ENCODE measurements around the gene MTRR.

MTRR gene

GRCh38 chr5:7868773-7869473 lies at the start of gene MTRR, which contains the start of gene FASTKD3:
Gene MTRR, plus strand, starts transcription at chr5:7869148. Its CDS starts 1,647 bp downstream, at chr5:7870795.
Gene FASTKD3, minus strand, starts transcription at chr5:7869031. Its CDS starts 948 bp downstream, at chr5:7868083.
- DNase-seq: peak; percentile 90

- no peak for DNase-seq
Observed at GRCh38 chr5:7822449-7822848, 46.5 kb upstream of the MTRR start.

- DNase-seq: no peak
Observed at GRCh38 chr5:7823594-7823993, 45.4 kb upstream of the MTRR start.

- DNase-seq: no peak
Observed at GRCh38 chr5:7824995-7825394, 44.0 kb upstream of the MTRR start.

- DNase-seq: no peak
Observed at GRCh38 chr5:7825630-7826029, 43.3 kb upstream of the MTRR start.

GRCh38 chr5:7827610-7828009 lies 41.3 kb upstream of the MTRR start:
- DNase-seq: no peak

GRCh38 chr5:7828269-7828668 lies 40.7 kb upstream of the MTRR start:
- no peak for DNase-seq

- no peak for DNase-seq
Observed at GRCh38 chr5:7834982-7835381, 34.0 kb upstream of the MTRR start.

GRCh38 chr5:7837403-7837802 lies 31.5 kb upstream of the MTRR start:
- no peak for DNase-seq

- DNase-seq: no peak
Observed at GRCh38 chr5:7842531-7842930, 26.4 kb upstream of the MTRR start.

GRCh38 chr5:7844901-7845300 lies 24.0 kb upstream of the MTRR start:
- no peak for DNase-seq

- DNase-seq: no peak
Observed at GRCh38 chr5:7845557-7845956, 23.4 kb upstream of the MTRR start.

- no peak for DNase-seq
Observed at GRCh38 chr5:7846327-7846726, 22.6 kb upstream of the MTRR start.

GRCh38 chr5:7848296-7848695 lies 20.7 kb upstream of the MTRR start:
- no peak for DNase-seq

- DNase-seq: peak; percentile 29
Observed at GRCh38 chr5:7849681-7850394, 19.1 kb upstream of the MTRR start.

- peak; percentile 72 for DNase-seq
Observed at GRCh38 chr5:7850395-7851239, 18.3 kb upstream of the MTRR start, which contains the start of gene CFAP90. Gene CFAP90, minus strand, starts transcription at chr5:7851133. Its CDS starts 112 bp downstream, at chr5:7851021.

GRCh38 chr5:7851240-7851592 lies 17.7 kb upstream of the MTRR start:
- no peak for DNase-seq

- DNase-seq: no peak
Observed at GRCh38 chr5:7851617-7852289, 17.2 kb upstream of the MTRR start.

- no peak for DNase-seq
Observed at GRCh38 chr5:7852542-7852941, 16.4 kb upstream of the MTRR start.

- DNase-seq: no peak
Observed at GRCh38 chr5:7852988-7853387, 16.0 kb upstream of the MTRR start.

GRCh38 chr5:7855611-7856010 lies 13.3 kb upstream of the MTRR start:
- DNase-seq: no peak

GRCh38 chr5:7856855-7857254 lies 12.1 kb upstream of the MTRR start:
- DNase-seq: no peak

- no peak for DNase-seq
Observed at GRCh38 chr5:7857361-7857760, 11.6 kb upstream of the MTRR start.

Measured in NCI-H510A (cell line).